GM15510 (cell line): ENCODE data around the gene SKIC8.

ENCODE experiments used
- POLR2A ChIP-seq: IDR thresholded peaks from 3 replicates; pipeline ENCODE4 v1.6.1; 2011; ENCODE audit warnings: borderline replicate concordance; ENCODE audit not compliant: insufficient read length; ENCODE audit errors: extremely low read depth

SKIC8 gene

GRCh38 chr15:78327466-78327865 lies 28.1 kb upstream of the SKIC8 start:
- no peak for TF ChIP-seq POLR2A

GRCh38 chr15:78325092-78325843 lies 25.9 kb upstream of the SKIC8 start:
- TF ChIP-seq POLR2A: no peak

GRCh38 chr15:78324144-78324543 lies 24.7 kb upstream of the SKIC8 start:
- TF ChIP-seq POLR2A: no peak

- no peak for TF ChIP-seq POLR2A
These were observed 24.3 kb upstream of the SKIC8 start for GRCh38 chr15:78323693-78324092.

- TF ChIP-seq POLR2A: no peak
These were observed 23.5 kb upstream of the SKIC8 start for GRCh38 chr15:78322724-78323521.

- TF ChIP-seq POLR2A: no peak
These were observed 22.8 kb upstream of the SKIC8 start for GRCh38 chr15:78322243-78322642.

- no peak for TF ChIP-seq POLR2A
These were observed 22.4 kb upstream of the SKIC8 start for GRCh38 chr15:78321786-78322185.

- TF ChIP-seq POLR2A: no peak
These were observed 21.7 kb upstream of the SKIC8 start for GRCh38 chr15:78321041-78321570.

- TF ChIP-seq POLR2A: no peak
These were observed 20.8 kb upstream of the SKIC8 start for GRCh38 chr15:78320183-78320582.

GRCh38 chr15:78319588-78319987 lies 20.2 kb upstream of the SKIC8 start:
- TF ChIP-seq POLR2A: no peak

GRCh38 chr15:78317145-78317836 lies 17.9 kb upstream of the SKIC8 start:
- TF ChIP-seq POLR2A: no peak

- TF ChIP-seq POLR2A: no peak
These were observed 17.1 kb upstream of the SKIC8 start for GRCh38 chr15:78316283-78317083.

- TF ChIP-seq POLR2A: no peak
These were observed 16.4 kb upstream of the SKIC8 start for GRCh38 chr15:78315686-78316282.

- no peak for TF ChIP-seq POLR2A
These were observed 14.8 kb upstream of the SKIC8 start for GRCh38 chr15:78314181-78314581.
